C4-2B (cell line): ENCODE measurements around the gene ISG20.
"Not testable (repeated sequence)": the region's sequence is repeated elsewhere in the genome, so short reads cannot be mapped to it uniquely, and the experiment has no call there.

Experiments used
- H3K27ac ChIP-seq: fragments of 450-650 bp; 2 replicates; pipeline ENCODE4 v1.5.1; 2017
- ZFX ChIP-seq: fragments of 450-650 bp; IDR thresholded peaks from 2 replicates; pipeline ENCODE4 v1.6.1; 2017
- TF ChIP-seq, protein P1 (sequence below): fragments of 450-650 bp; conservative IDR thresholded peaks from 2 replicates; pipeline ENCODE4 v1.5.1; 2017; ENCODE audit warnings: mild to moderate bottlenecking

ISG20 gene

DNA sequence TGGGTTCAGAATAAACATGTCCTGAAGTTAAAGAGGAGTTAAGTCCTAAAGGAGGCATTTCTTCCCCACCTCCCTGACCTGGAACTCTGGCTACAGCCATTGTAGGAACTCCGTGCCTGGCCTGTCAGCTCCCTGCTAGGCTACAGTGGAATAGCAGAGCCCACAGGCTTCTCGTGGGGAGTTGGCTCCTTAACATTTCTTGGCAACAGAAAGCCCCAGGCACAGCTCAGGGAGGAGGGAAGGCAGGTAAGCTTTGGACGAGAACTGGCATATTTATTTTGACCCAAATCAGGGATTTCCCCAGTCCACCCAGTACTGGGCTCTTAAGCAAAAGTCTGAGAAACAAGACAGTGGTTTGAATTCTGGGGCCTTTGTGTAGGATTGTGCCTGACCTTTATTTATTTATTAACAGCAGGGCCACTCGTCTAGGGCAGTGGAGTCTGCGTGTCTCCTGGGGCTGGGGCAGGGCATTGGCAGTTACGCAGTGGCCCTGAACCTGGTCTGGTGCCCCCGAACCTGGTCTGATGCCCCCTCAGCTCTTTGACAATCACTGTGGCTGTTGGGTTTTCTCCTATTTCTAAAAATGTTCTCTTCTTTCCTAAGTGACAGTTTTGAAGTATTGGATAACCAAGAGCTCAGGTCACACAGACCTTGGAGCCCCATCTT is 7.9 kb upstream of the ISG20 start:
- TF ChIP-seq, protein P1, sequence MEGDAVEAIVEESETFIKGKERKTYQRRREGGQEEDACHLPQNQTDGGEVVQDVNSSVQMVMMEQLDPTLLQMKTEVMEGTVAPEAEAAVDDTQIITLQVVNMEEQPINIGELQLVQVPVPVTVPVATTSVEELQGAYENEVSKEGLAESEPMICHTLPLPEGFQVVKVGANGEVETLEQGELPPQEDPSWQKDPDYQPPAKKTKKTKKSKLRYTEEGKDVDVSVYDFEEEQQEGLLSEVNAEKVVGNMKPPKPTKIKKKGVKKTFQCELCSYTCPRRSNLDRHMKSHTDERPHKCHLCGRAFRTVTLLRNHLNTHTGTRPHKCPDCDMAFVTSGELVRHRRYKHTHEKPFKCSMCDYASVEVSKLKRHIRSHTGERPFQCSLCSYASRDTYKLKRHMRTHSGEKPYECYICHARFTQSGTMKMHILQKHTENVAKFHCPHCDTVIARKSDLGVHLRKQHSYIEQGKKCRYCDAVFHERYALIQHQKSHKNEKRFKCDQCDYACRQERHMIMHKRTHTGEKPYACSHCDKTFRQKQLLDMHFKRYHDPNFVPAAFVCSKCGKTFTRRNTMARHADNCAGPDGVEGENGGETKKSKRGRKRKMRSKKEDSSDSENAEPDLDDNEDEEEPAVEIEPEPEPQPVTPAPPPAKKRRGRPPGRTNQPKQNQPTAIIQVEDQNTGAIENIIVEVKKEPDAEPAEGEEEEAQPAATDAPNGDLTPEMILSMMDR: no peak
- no peak for TF ChIP-seq ZFX
- H3K27ac ChIP-seq: peak overlapping the region; percentile 48

DNA sequence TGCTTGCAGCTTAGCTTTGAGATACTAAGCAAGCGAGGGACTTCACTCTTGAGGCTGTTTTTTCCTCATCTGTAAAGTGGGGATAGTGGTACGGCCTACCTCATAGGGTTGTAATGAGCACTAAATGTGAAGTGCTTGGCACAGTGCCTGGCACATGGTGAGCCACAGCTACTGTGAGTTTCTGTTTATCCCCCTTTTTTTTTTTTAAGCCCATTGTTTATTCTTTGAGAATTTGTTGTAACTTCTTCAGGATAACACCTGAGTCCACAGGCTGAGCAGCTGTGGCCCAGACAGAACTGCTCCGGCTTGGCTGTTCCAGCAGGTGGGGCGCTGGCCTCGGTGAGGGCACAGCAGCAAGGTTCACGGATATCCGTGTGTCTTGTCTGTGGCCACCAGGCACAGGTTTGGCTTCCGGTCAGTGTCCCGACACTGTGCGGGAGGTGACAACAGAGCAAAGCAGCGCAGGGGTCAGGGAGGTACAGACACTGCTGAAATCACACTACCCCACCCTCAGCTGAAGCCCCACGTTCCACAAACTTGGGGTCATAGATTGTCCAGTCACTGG is 7.3 kb upstream of the ISG20 start:
- peak overlapping the region; percentile 48 for H3K27ac ChIP-seq
- no peak for TF ChIP-seq ZFX
- TF ChIP-seq, protein P1: no peak

DNA sequence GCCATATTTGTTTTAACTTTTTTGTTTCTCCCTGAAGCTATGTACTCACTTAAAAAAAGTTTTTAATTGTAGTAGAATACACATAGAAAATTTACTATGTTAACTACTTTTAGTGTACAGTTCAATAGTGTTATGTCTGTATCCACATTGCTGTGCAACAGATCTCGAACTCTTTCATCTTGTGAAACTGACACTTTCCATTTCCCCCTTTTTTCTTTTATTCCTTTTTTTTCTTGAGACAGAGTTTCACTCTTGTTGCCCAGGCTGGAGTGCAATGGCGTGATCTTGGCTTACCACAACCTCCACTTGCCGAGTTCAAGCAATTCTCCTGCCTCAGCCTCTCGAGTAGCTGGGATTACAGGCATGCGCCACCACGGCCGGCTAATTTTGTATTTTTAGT is 6.0 kb upstream of the ISG20 start:
- not testable (repeated sequence) for H3K27ac ChIP-seq

DNA sequence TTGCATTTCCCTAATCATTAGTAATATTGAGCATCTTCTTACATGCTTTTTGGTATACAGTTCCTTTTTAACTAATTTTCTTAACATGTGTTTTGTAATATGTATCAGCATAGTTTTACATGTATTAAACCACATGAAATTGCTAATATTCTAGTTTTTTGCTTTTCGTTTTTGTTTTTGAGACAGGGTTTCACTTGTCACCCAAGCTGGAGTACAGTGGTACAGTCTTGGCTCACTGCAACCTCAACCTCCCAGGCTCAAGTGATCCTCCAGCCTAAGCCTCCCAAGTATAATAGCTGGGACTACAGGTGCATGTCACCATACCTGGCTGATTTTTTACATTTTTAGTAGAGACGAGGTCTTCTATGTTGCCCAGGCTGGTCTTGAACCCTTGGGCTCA is 4.4 kb upstream of the ISG20 start:
- TF ChIP-seq, protein P1: no peak
- no peak for TF ChIP-seq ZFX
- no peak overlapping the region for H3K27ac ChIP-seq

DNA sequence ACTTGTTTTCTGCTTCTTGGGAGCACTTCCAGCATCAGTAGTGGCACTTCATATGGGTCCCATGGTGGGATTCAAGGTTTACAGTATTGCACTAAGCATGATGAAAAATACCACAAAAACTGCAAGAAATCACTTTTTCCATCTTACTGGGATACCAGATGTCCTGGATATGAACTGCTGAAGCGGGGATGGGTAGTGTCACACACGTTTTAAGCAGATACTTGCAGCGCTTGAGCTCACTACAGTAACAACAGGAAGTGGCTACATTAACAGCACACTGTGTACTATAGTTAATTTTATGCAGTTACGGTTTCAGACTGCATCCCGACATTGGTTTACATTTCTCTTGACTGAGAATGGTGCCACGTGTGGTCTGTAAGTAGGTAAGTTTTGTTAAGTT is 3.5 kb upstream of the ISG20 start:
- no peak for TF ChIP-seq ZFX
- TF ChIP-seq, protein P1: no peak
- H3K27ac ChIP-seq: no peak overlapping the region

DNA sequence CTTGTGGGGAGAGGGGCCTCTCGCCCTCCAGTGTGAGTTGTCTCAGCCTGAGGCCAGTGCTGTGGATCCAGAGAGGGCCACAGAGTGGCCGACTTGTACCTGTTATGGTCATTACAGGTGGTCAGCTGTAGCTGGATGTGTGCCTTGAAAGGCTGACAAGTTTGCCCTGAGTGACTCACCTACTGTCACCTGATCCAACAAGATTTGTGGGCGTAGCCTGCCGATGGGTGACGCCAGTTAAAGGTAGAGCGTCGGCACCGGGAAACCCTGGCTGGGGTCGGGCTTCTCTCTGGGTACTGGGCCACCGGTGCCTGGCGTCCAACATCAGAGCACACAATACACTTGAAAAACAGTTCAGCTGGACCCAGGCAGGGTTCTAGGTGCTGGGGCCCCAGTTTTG is 2.8 kb upstream of the ISG20 start:
- TF ChIP-seq, protein P1: no peak
- no peak for TF ChIP-seq ZFX
- H3K27ac ChIP-seq: peak overlapping the region; percentile 25

DNA sequence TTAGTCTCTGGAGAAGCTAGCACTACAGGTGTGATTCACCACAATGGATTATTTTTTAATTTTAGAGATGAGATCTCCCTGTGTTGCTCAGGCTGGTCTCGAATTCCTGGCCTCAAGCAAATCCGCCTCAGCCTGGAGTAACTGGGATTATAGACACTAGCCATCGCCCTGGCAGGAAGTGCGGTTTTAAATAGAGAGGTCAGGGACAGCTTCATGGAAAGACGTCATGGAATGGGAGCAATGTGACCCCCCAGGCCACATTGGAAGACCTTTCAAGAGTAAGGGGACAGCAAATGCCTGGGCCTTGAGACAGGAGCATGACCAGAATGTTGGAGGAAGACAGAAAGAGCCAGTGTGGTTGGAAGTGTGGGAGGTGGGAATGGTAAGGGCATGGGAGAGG is 2.2 kb upstream of the ISG20 start:
- H3K27ac ChIP-seq: peak overlapping the region; percentile 25
- TF ChIP-seq, protein P1: no peak
- no peak for TF ChIP-seq ZFX

DNA sequence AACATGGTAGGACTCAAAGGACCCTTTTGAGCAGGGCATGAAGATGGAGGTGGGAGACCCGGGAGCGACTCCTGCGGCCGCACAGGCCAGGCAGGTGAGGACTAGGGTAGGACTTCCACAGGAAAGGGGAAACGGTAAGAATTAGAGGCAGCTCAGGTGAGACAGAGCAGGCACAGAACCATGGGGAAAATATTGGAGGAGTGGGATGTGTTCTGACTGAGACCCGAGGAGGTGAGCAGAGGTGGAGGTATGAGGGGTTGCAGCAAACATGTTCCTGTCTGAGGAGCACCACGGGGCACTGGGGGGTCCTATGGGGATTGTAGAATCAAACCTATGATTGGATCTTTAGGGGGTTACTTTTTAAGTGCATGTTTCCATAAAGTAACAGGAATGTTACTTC is 1.4 kb upstream of the ISG20 start:
- no peak overlapping the region for H3K27ac ChIP-seq
- no peak for TF ChIP-seq ZFX
- TF ChIP-seq, protein P1: no peak
